Small intestine (tissue), 7 donors: Measurements from ENCODE around the gene HMGN4. TPM values are rescaled to one million over a fixed set of nuclear protein-coding genes. Genes with fewer than 3 reads are reported as not detected.
A peak's percentile ranks its signal among the peaks of the same experiment; 100 is the strongest.
"Not testable (repeated sequence)": the region's sequence is repeated elsewhere in the genome, so short reads cannot be mapped to it uniquely, and the experiment has no call there.

Experiments
- DNase-seq, 2 donors: peaks; one replicate each; pipeline versions ENCODE4 v3.0.0 to v3.0.0-alpha.2; 2013
- FAIRE-seq: peaks from 2 replicates; lab custom pipeline; 2012; peaks lifted over from hg19 to GRCh38; lab: Jason Lieb, UNC
- H3K27ac ChIP-seq, 3 donors: one replicate each; pipeline ENCODE4 v1.5.1; 2013; ENCODE audit warnings: low read length in 2 of 3, mild to moderate bottlenecking in 2 of 3, control low read depth in 1 of 3, inconsistent platforms in 1 of 3, low read depth in 1 of 3, moderate library complexity in 1 of 3
- H3K27me3 ChIP-seq, 3 donors: one replicate each; pipeline ENCODE4 v1.6.1; 2013; ENCODE audit warnings: low read length in 3 of 3, inconsistent platforms in 1 of 3; ENCODE audit not compliant: control insufficient read depth in 3 of 3, insufficient read depth in 3 of 3
- H3K36me3 ChIP-seq, 3 donors: one replicate each; pipeline ENCODE4 v1.6.1; 2013; ENCODE audit warnings: low read length in 3 of 3, inconsistent platforms in 1 of 3, low read depth in 1 of 3, mild to moderate bottlenecking in 1 of 3, moderate library complexity in 1 of 3; ENCODE audit not compliant: control insufficient read depth in 3 of 3, insufficient read depth in 2 of 3
- H3K4me1 ChIP-seq, 3 donors: one replicate each; pipeline ENCODE4 v1.6.1; 2013; ENCODE audit warnings: low read length in 2 of 3, inconsistent platforms in 1 of 3, low read depth in 1 of 3, mild to moderate bottlenecking in 1 of 3, moderate library complexity in 1 of 3; ENCODE audit not compliant: control insufficient read depth in 3 of 3, insufficient read depth in 2 of 3
- H3K4me3 ChIP-seq, 3 donors: one replicate each; pipeline ENCODE4 v1.5.1; 2013; ENCODE audit warnings: low read length in 3 of 3, control low read depth in 1 of 3, inconsistent platforms in 1 of 3, low read depth in 1 of 3, mild to moderate bottlenecking in 1 of 3, moderate library complexity in 1 of 3
- H3K9me3 ChIP-seq, 2 donors: one replicate each; pipeline ENCODE4 v1.6.1; 2013; ENCODE audit warnings: low read depth in 1 of 2, low read length in 1 of 2; ENCODE audit not compliant: control insufficient read depth in 2 of 2, insufficient read depth in 1 of 2
- WGBS, 3 donors: extraction: QIAGEN DNeasy Blood & Tissue Kit; methylation state at CpG; one replicate each; pipeline ENCODE4 v1.1.7; 2013; 5-methylcytosine and 5-hydroxymethylcytosine counted together
- polyA plus RNA-seq, 4 donors: library from polyadenylated mRNA; stranded (reverse) in 3 of 4; unstranded in 1 of 4; fragments of 200-250 nt in 3 of 4; fragments of 120-200 nt in 1 of 4; gene quantifications; one replicate each; pipeline versions ENCODE4 v1.2.1 to v1.2.3, GENCODE V29; 2013
- donor health status: healthy with polysubstance abuse.
- donor health status: control.
- donor health status: control.
- donor health status: Bipolar disorder and iron deficiency.
- donor health status: healthy.

The HMGN4 gene
- polyA plus RNA-seq, 4 donors, result 47.0 to 62.7 (median 59.4) TPM

DNA sequence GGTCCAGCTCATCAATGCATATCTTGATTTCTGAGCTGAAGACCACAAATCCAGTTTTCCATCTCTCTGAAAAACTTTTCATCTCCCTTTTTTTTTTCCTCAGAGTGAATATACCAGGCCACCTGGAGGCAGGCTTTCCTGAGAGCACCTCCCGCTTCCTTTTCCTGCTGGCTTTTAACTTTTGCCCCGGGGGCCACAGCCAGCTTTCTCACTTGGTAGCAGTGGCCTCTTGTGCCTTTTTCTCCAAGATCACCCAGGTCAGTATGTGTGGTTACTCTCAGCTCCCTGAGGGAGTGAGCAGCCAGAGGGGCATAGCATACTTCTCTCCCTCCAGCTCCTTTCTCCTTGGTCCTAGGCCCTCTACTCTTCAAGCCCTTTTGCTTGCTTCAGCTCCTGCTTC, 38.1 kb upstream of the HMGN4 start, which contains the start of gene BTN1A1:
Gene BTN1A1, plus strand, starts transcription at position 202 of the 400 bp plus-strand sequence. CDS start 984 bp downstream, outside the sequence.
- H3K36me3 ChIP-seq, result no peaks in the 10 kb centered on the region
- peak in 1 of 2 donors; percentile 19 for DNase-seq
- no peak within 1 kb of the TSS for H3K4me3 ChIP-seq
- no peaks in the 10 kb centered on the region for H3K9me3 ChIP-seq
- H3K4me1 ChIP-seq, result peaks cover 0 to 10% (median 0%) of the 10 kb centered on the region in 3 donors
- no peak for FAIRE-seq
- peaks cover 0 to 15% (median 0%) of the 10 kb centered on the region in 3 donors for H3K27me3 ChIP-seq
- H3K27ac ChIP-seq, result no peak within 1 kb of the TSS
- 42 to 49% (median 44%) methylated on average over 2 of the region's 2 CpGs for WGBS, 3 donors

GRCh38 chr6:26501482-26501986, 36.6 kb upstream of the HMGN4 start:
- Histone ChIP-seq H3K36me3 (no peaks in the 10 kb centered on the region), H3K27me3 (peaks cover 0 to 15% (median 0%) of the 10 kb centered on the region in 3 donors), H3K9me3 (no peaks in the 10 kb centered on the region), H3K4me3 (peak overlapping the region in 2 of 3 donors; percentile 29), H3K4me1 (peaks cover 0 to 10% (median 0%) of the 10 kb centered on the region in 3 donors), H3K27ac (no peak overlapping the region)
- DNase-seq (peak; percentile 39 to 66), FAIRE-seq (no peak)
- WGBS, 3 donors, result 7 to 20% (median 10%) methylated on average over 49 of the region's 49 CpGs

DNA sequence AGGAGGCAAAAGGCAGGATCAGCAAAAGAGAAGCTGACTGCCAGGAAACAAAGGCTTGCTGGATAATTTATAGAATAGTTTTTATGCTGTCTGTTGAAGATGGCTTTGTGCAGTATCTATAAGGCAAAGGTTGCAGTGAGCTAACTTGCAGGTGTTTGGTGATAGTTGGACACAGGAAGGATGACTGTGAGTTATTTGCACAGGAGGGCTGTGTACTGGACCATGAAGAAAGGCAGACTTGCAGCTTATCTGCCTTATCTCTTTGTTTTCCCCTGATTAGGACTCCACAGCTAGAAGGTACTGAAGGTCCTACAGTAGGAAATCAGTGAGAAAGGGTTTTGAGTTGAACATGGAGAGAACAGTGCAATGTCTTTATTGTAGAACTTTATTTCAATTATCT, 36.0 kb upstream of the HMGN4 start:
- Histone ChIP-seq H3K4me3 (peak overlapping the region in 2 of 3 donors; percentile 29), H3K36me3 (no peaks in the 10 kb centered on the region), H3K9me3 (no peaks in the 10 kb centered on the region), H3K27ac (no peak overlapping the region), H3K4me1 (peaks cover 0 to 10% (median 0%) of the 10 kb centered on the region in 3 donors), H3K27me3 (peaks cover 0 to 15% (median 0%) of the 10 kb centered on the region in 3 donors)
- FAIRE-seq (no peak), DNase-seq (peak; percentile 57 to 64)

- DNase-seq, result no peak
- Histone ChIP-seq H3K4me3 (no peak overlapping the region), H3K36me3 (no peaks in the 10 kb centered on the region), H3K4me1 (peaks cover 0 to 10% (median 0%) of the 10 kb centered on the region in 3 donors), H3K27me3 (peaks cover 0 to 15% (median 0%) of the 10 kb centered on the region in 3 donors), H3K9me3 (no peaks in the 10 kb centered on the region), H3K27ac (no peak overlapping the region)
- WGBS, 3 donors, result 54 to 83% (median 74%) methylated on average over 3 of the region's 3 CpGs
- no peak for FAIRE-seq
These were observed 35.5 kb upstream of the HMGN4 start for GRCh38 chr6:26502626-26503025.

DNA sequence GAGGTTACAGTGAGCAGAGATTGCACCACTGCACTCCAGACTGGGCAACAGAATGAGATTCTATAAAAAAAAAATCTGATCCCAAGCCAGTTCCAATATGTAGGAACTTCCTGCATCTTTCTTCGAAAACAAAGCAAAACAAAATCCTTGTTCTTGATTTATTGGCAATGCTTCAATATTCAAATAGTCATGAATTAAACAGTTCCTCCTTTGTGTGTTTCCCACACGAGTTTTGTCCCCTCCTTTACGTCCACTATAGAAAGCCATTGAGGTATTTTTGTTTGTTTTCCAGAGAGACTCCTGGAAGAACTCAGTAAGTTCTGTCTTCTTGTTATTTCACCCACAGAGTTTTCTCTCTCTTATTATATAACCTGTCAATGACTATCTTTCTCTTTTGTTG, 30.5 kb upstream of the HMGN4 start:
- FAIRE-seq (no peak), DNase-seq (no peak)

GRCh38 chr6:26511033-26511432, 27.1 kb upstream of the HMGN4 start:
- H3K4me1 ChIP-seq, H3K27ac ChIP-seq, H3K27me3 ChIP-seq, H3K4me3 ChIP-seq, H3K36me3 ChIP-seq, DNase-seq, H3K9me3 ChIP-seq, FAIRE-seq: not testable (repeated sequence)
- WGBS, 3 donors, result 68 to 79% (median 73%) methylated on average over 8 of the region's 8 CpGs

More for the DNA sequence above, 30.5 kb upstream of the HMGN4 start:
- Histone ChIP-seq H3K9me3 (no peaks in the 10 kb centered on the region), H3K27ac (no peak overlapping the region), H3K4me1 (no peaks in the 10 kb centered on the region), H3K27me3 (no peaks in the 10 kb centered on the region), H3K4me3 (no peak overlapping the region), H3K36me3 (no peaks in the 10 kb centered on the region)
- 62 to 75% (median 65%) methylated on average over 3 of the region's 3 CpGs for WGBS, 3 donors

DNA sequence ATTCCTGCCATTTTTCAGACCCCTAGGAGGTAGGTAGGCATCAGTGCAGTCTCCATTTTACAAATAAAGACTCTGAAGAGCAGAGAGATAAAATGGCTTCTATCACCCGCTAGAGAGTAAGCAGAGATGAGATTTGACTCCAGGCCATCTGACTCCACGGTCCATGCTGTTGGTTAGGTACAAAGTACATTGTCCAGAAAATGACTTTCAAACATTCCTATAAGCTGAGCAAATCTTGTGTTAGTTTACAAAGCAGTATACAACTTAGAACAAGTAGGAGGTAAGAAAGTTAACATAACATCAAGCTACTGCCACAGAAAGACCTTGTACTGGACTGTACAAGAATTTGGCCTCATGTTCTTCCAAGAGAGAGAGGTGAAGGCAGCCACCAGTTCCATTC, 23.2 kb upstream of the HMGN4 start:
- H3K27ac ChIP-seq, result peak overlapping the region in 2 of 3 donors; percentile 26 to 27
- WGBS, 3 donors, result 48 to 80% (median 63%) methylated on average over 2 of the region's 2 CpGs
- DNase-seq, result peak; percentile 51 to 61
- no peak overlapping the region for H3K4me3 ChIP-seq
- no peaks in the 10 kb centered on the region for H3K9me3 ChIP-seq
- no peaks in the 10 kb centered on the region for H3K27me3 ChIP-seq
- H3K4me1 ChIP-seq, result peaks cover 0 to 6% (median 0%) of the 10 kb centered on the region in 3 donors
- no peaks in the 10 kb centered on the region for H3K36me3 ChIP-seq
- no peak for FAIRE-seq

DNA sequence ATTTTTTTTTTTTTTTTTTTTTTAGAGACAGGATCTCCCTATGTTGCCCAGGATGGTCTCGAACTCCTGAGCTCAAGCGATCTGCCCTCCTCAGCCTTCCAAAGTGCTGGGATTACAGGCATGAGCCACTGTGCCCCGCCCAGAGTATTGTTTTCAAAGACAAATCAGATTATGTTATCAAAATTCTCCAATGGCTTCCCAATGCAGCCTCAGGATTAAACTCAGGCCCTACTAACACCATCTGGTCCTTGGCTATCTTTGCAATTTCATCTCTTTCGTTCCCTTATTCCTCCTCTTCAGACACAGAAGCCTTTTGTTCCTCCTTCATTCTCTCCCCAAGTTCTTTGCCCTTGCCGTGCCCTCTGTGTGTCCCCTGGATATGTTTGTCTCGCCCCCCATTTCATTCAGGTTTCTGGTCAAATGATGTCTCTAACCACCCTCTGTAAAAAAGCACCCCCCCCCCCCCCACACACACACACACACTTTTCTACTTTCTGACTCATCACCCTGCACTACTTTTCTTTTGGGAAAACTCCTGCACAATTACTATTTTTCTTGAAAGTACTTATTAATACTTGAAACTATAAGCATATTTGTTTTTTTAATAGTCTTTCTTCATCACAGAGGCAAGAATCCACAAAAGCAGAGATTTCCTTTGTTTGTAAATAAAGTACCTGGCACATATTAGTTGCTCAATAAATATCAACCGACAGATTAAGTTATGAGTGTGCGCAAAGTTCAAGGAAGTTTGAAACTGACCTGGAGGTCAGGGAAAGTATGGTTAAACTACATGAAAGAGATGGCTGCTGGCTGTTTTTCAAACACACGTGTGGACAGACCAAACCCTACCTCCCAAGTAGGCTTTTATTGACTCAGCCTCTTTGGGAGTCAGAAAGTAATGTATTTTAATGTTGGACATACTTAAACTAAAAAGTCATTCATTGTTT, 21.4 kb upstream of the HMGN4 start:
- DNase-seq, result no peak
- WGBS, 3 donors, result 72 to 80% (median 77%) methylated on average over 9 of the region's 9 CpGs
- no peak overlapping the region for H3K4me3 ChIP-seq
- peaks cover 0 to 11% (median 0%) of the 10 kb centered on the region in 3 donors for H3K4me1 ChIP-seq
- no peak for FAIRE-seq
- no peak overlapping the region for H3K27ac ChIP-seq
- H3K9me3 ChIP-seq, result no peaks in the 10 kb centered on the region
- H3K27me3 ChIP-seq, result no peaks in the 10 kb centered on the region
- no peaks in the 10 kb centered on the region for H3K36me3 ChIP-seq
